Right forelimb (tissue), 1 donor: ENCODE data around the gene STX2.
"Not testable (repeated sequence)": the region's sequence is repeated elsewhere in the genome, so short reads cannot be mapped to it uniquely, and the experiment has no call there.

ENCODE experiments used
- DNase-seq: peaks from one replicate; pipeline ENCODE4 v3.0.0-alpha.2; 2018

STX2 gene

GRCh38 chr12:130838951-130839769 lies at the start of gene STX2:
Gene STX2, minus strand, starts transcription at chr12:130839250. Its CDS starts 151 bp downstream, at chr12:130839099.
- DNase-seq, result peak; percentile 95

DNA sequence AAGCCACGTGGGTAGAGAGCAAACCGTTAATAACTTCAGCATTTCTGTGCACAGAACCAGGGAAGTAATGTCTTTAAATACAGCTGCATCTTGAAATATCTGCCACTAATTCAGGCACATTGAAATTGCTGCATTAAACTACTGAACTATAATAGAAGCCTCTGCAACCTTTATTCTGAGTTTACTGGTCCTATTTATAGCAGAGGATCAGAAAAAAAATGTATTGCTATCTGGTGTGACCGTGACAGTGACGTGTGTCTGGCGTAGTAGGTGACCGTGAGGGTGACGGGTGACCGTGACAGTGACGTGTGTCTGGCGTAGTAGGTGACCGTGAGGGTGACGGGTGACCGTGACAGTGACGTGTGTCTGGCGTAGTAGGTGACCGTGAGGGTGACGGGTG lies 48.1 kb upstream of the STX2 start:
- DNase-seq, result not testable (repeated sequence)

GRCh38 chr12:130881548-130881947 lies 42.5 kb upstream of the STX2 start:
- DNase-seq, result no peak

DNA sequence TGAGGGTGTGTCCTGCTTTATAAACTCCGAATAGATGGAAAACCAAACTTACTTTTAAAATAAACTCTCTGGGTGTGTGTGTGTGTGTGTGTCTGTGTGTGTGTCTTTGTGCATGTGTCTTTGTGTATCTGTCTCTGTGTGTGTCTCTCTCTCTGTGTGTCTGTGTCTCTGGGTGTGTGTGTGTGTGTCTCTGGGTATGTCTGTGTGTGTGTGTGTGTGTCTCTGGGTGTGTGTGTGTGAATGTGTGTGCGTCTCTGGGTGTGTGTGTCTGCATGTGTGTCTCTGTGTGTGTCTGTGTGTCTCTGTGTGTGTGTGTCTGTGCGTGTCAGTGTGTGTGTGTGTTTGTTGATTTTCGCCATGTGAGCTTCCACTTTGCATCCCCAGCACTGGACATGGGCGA lies 42.0 kb upstream of the STX2 start:
- no peak for DNase-seq

DNA sequence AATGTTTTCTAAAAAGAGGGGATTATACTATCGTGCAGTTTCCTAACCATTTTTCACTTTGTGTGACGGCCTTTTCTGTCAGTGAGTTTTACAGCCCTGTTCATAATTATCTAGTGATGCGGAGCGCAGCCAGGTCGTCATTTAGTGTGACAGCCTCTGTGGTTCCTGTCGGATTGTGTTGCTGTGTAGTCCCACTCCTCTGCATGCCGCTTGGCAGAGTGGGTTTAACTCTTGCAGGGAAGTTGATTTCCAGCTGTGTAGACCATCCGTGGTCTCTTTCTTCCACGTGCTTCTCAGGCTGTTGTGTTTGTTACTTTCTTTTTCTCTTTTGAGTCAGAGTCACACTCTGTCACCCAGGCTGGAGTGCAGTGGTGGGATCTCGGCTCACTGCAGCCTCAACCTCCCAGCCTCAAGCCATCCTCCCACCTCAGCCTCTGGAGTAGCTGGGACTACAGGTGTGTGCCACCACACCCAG lies 41.4 kb upstream of the STX2 start:
- no peak for DNase-seq

DNA sequence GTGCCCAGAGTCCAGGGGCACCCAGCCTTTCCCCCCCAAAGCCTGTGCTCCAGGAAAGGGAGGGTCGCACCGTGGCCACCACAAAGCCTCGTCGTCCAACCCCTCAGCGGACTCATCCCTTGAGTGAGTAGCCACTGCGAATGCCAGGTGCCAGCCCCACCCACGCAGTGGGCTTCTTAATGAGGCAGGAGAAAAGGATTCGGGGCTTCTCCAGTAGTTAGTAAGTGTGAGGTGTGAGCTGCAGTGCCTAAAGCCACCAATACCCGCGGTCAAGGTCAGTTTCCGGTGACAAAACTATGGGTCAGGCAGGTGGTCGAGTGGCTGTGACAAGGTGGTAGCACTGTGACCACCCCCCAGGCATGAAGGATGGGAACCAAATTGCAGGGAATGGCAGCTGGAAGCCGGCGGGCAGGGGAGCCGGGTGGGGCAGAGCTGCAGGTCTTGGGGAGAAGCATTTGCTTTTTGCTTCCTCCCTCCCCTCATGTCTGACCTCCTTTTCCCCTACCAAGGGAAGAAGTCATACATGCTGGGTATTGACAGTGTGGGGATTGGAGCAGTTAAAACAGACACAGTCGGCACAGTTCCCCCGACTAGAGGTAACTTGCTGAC lies 40.8 kb upstream of the STX2 start:
- no peak for DNase-seq

GRCh38 chr12:130879212-130879686 lies 40.2 kb upstream of the STX2 start:
- DNase-seq, result no peak

- DNase-seq, result no peak
These were observed 39.4 kb upstream of the STX2 start for GRCh38 chr12:130878193-130879185.

- no peak for DNase-seq
These were observed 38.3 kb upstream of the STX2 start for GRCh38 chr12:130877333-130877732.

- no peak for DNase-seq
These were observed 37.7 kb upstream of the STX2 start for GRCh38 chr12:130876758-130877157.

- no peak for DNase-seq
These were observed 37.2 kb upstream of the STX2 start for GRCh38 chr12:130876297-130876696.

- not testable (repeated sequence) for DNase-seq
These were observed 36.7 kb upstream of the STX2 start for GRCh38 chr12:130875708-130876107.

DNA sequence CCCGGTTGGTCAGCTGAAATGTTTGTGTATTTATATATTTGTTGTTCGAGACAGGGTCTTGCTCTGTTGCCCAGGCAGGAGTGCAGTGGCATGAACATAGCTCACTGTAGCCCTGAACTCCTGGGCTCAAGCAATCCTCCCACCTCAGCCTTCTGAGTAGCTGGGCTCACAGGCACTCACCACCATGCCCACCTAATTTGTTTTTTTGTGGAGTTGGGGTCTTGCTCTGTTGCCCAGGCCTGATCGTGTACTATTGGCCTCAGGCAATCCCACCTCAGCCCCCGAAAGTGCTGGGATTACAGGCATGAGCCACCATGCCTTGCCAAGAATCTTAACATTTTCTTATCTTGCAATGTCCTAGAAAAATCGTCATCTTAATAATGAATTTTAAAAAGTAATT lies 36.1 kb upstream of the STX2 start:
- DNase-seq, result no peak

DNA sequence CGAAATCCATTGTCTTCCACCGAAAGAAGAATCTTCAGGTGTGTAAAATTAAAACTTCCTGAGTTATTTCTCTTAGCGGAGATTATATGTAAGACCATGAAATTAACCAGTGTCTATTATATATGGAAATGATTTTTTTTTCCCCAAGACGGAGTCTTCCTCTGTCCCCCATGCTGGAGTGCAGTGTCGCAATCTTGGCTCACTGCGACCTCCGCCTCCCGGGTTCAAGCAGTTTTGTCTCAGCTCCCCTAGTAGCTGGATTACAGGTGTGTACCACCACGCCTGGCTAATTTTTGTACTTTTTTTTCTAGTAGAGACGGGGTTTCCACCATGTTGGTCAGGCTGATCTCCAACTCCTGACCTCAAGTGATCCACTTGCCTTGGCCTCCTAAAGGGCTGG lies 35.6 kb upstream of the STX2 start:
- DNase-seq, result no peak

- DNase-seq, result no peak
These were observed 34.8 kb upstream of the STX2 start for GRCh38 chr12:130873825-130874224.

GRCh38 chr12:130873106-130873795 lies 34.2 kb upstream of the STX2 start:
- no peak for DNase-seq

- DNase-seq, result no peak
These were observed 33.4 kb upstream of the STX2 start for GRCh38 chr12:130872179-130873096.

DNA sequence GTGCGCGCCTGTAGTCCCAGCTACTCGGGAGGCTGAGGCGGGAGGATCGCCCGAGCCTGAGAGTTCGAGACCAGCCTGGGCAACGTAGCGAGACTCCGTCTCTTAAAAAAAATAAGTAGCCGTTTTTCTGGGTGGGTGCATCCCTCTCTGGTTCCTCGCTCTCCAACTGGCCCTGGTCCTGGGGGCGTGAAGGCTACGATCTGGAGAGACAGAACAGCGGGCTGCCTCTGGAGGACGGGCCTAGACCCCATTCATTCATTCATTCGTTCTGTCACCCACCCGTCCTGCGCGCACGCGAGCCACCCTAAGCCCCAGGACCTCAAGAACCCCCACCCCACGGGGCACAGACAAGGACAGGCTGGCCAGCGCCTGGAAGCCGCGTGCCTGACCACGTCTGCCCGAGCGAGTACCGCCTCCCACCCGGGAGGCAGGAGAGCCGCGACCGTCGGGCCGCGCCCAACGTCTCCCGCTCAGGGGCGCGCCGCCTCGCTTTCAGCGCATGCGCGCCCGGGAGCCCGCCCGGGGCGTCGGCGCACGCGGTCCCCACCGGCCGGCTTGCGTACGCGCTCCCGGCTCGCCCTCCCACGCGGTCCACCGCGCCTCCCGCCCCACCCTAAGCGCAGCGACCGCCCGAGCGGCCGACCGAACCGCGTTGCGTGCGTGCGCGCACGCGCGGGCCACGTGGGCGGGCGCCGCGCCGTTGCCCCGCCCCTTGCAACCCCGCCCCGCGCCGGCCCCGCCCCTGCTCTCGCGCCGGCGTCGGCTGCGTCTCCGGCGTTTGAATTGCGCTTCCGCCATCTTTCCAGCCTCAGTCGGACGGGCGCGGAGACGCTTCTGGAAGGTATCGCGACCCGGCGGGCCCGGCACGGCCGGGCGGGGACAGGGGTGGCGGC lies 32.5 kb upstream of the STX2 start, which contains the start of gene RAN:
Gene RAN (plus strand): TSS at position 781 of the 893 bp plus-strand sequence. CDS start 528 bp downstream, outside the sequence.
- peak; percentile 94 for DNase-seq

DNA sequence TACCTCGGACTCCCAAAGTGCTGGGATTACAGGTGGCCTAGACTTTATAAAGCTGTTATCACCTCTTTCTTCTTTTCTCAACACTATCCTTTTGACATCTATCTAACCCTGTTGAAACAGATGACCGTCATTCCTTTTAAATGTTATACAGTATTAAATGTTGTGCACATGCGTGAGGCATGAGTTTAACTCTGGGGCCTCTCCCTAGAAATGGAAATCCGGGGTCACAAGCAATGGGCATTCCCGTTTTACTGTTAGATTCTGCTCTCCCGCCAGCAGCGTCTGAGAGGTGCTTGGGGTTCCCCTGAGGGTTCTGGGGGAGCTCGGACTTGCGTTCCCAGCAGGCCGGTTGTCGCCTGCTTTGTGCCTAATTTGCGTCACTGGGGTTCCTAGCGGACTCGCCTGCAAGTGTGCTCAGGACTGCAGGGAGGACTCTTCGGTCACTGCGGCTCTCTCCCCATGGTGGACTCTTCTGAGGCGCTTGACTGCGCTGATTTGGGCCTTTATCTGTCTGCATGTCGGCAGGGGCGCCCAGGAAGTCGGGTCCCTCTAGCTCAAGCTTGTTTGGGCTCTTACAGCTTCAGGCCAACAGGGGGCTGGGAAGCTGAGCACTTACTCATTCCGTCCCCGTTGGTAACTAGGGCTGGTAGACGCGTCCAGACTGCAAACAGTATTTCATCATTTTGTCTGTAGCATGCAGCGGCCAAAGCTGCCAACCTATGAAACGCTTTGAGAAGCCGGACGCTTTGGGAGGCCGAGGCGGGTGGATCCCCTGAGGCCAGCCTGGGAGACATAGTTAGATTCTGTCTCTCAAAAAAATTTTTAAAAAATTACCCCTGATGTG lies 31.6 kb upstream of the STX2 start:
- peak; percentile 56 for DNase-seq
